Epithelial cell of proximal tubule (primary cell): Measurements from ENCODE around the gene SLC22A7. TPM values are rescaled to one million over a fixed set of nuclear protein-coding genes. Genes with fewer than 3 reads are reported as not detected.

Experiments used
- DNase-seq: peaks from one replicate; pipeline ENCODE4 v3.0.0-alpha.2; 2011; ENCODE audit warnings: low read depth
- H3K4me3 ChIP-seq: 2 replicates; pipeline ENCODE4 v1.5.1; 2011; ENCODE audit warnings: low read depth, mild to moderate bottlenecking, low read length
- total RNA-seq: library from RNA; depleted of rRNA; stranded (reverse); fragments of >200 nt; gene quantifications from 2 replicates; pipeline ENCODE4 v1.2.3, GENCODE V29; 2015
- TF ChIP-seq, protein P1 (sequence below): conservative IDR thresholded peaks from 2 replicates; pipeline ENCODE4 v1.5.1; 2012; ENCODE audit warnings: low read depth, mild to moderate bottlenecking, low read length

Gene SLC22A7
- total RNA-seq, 1 donor from 2014 or later, result not detected

DNA sequence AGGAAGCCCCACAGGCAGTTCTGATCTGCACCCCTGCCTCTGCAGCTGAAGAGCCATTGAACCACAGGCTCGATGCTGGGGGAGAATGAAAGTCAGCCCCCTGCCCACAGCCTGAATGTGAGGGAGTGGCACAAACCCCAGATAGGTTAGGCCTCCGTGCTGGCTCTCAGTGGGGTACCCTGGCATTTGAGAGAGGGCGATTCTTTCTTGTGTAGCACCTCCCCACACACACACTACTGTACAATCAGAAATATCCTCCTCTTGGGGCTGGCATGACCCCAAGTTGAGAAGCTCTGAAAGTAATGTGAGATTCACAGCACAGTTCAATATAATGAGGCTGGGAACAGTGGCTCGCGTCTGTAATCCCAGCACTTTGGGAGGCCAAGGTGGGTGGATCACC lies 36.9 kb upstream of the SLC22A7 start:
- TF ChIP-seq, protein P1, sequence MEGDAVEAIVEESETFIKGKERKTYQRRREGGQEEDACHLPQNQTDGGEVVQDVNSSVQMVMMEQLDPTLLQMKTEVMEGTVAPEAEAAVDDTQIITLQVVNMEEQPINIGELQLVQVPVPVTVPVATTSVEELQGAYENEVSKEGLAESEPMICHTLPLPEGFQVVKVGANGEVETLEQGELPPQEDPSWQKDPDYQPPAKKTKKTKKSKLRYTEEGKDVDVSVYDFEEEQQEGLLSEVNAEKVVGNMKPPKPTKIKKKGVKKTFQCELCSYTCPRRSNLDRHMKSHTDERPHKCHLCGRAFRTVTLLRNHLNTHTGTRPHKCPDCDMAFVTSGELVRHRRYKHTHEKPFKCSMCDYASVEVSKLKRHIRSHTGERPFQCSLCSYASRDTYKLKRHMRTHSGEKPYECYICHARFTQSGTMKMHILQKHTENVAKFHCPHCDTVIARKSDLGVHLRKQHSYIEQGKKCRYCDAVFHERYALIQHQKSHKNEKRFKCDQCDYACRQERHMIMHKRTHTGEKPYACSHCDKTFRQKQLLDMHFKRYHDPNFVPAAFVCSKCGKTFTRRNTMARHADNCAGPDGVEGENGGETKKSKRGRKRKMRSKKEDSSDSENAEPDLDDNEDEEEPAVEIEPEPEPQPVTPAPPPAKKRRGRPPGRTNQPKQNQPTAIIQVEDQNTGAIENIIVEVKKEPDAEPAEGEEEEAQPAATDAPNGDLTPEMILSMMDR, result no peak
- no peak overlapping the region for H3K4me3 ChIP-seq
- no peak for DNase-seq

DNA sequence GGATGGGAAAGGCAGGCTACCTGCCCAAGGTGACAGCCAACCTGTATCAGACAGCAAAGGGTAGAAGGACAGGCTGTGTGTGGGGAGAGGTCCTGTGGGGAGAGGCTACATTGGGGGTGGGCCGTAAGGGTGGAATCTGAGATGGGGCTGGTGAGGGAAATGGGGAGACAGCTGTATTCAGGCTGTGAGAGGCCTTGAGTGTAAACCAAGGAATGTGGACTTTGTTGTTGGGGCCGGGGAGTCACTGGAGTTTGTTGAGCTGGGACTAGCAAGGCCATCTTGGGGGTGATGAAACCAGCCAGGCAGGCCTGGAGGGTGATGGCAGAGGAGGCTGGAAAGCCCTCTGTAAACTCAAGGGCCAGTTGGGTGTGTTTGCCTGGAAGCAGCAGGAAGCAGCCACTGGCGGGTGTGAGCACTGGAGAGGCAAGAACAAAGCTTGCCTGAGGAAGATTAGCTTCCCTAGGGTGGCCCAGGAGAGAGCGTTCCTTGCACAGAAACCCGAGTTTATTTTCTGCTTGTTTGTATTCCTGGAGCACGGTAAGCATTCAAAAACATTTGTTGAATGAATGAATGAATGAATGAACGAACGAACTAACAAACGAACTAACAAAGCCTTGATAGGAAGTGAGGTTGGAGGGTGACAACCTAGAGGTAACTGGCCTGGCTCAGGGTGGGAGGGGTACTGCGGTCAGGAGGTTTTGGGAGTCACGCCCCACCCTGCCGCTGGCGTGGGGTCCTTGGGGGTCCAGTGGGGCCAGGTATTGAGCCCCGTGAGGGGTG lies 35.9 kb upstream of the SLC22A7 start:
- no peak for DNase-seq
- no peak overlapping the region for H3K4me3 ChIP-seq
- TF ChIP-seq, protein P1, result no peak

GRCh38 chr6:43262780-43263313 lies 35.2 kb upstream of the SLC22A7 start:
- DNase-seq, result no peak
- H3K4me3 ChIP-seq, result no peak overlapping the region
- TF ChIP-seq, protein P1, result no peak

DNA sequence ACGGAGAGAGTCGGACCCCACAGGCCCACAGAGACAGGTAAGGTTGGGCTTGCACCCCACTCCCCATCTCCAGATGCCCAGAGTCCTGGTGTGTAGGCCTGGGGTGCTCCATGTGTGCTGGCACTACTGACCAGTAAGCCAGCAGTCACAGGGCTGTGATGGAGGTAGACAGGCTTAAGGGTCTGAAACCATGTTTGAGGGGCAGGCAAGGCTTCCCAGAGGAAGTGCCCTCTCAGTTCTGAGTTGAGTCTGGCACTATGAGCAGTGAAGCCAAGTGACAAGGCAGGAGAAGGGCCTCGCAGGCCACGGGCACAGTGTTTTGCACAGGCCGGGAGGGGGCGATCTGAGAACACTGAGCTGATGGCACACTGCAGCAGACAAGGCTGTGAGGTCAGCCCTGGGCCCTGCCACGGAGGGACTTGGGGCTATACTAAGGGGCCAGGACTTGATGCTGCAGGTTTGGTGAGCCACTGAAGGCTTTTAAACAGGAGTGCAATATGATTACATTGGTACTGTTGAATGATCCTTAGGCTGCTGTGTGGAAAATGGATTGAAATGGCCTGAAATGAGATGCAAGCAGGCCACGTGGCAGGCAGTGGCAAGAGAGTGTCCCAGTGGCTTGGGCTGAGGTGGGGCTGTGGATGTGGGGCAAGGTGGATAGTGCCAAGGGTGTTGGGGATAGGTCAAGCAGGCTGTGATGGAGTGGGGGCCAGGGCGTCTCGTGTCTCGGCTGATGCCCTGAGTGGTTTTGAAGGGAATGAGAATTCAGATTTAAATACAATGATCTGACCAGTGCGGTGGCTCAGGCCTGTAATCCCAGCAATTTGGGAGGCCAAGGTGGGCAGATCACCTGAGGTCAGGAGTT lies 34.5 kb upstream of the SLC22A7 start:
- no peak overlapping the region for H3K4me3 ChIP-seq
- no peak for DNase-seq
- TF ChIP-seq, protein P1, result peak; percentile 93

GRCh38 chr6:43264599-43265145 lies 33.4 kb upstream of the SLC22A7 start:
- TF ChIP-seq, protein P1, result no peak
- no peak overlapping the region for H3K4me3 ChIP-seq
- DNase-seq, result no peak

DNA sequence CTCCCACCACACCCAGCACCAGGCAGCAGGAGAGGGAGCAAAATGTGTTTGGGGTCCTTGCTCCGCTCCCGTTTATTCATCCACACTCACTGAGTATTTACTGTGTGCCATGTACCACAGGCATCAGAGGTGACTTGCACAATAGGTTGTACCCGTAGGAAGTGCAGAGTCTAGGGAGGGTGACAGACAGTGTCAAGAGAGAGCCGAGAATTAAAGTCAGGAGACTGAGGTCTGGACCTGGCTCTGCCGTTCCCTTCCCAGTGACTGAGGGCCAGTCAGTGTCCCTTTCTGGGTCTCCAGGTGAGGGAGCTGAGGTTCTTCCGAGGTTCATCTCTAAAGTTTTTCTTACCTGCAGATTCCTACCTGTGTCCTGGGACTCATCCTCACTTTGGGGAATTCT lies 32.5 kb upstream of the SLC22A7 start:
- no peak overlapping the region for H3K4me3 ChIP-seq
- no peak for DNase-seq
- TF ChIP-seq, protein P1, result no peak
